HL-60 (cell line): Measurements from ENCODE around the gene NTF3.

Experiments used
- DNase-seq, 2 experiments: peaks; one replicate each; pipeline ENCODE4 v3.0.0-alpha.2; 2010 to 2020; ENCODE audit warnings: low read depth in 1 of 2, low spot score in 1 of 2
- H3K27ac ChIP-seq: fragments of 250-450 bp; sonication (Bioruptor Pico); replicated peaks from 2 replicates; pipeline ENCODE4 v1.5.1; 2020; ENCODE audit warnings: mild to moderate bottlenecking, moderate library complexity
- H3K27me3 ChIP-seq: fragments of 250-450 bp; sonication (Bioruptor Pico); 2 replicates; pipeline ENCODE4 v1.5.1; 2021; ENCODE audit warnings: mild to moderate bottlenecking, moderate library complexity; ENCODE audit not compliant: insufficient read depth, poor library complexity, severe bottlenecking
- H3K4me3 ChIP-seq: replicated peaks from 2 replicates; pipeline ENCODE4 v1.5.1; 2011; ENCODE audit warnings: mild to moderate bottlenecking, control low read depth, low read length; ENCODE audit not compliant: insufficient read depth
- GABPA ChIP-seq: IDR thresholded peaks from 2 replicates; pipeline ENCODE4 v1.6.1; 2012; ENCODE audit warnings: low read depth
- POLR2AphosphoS5 ChIP-seq: IDR thresholded peaks from 2 replicates; pipeline ENCODE4 v1.6.1; 2012; ENCODE audit warnings: low read depth
- SPI1 ChIP-seq: IDR thresholded peaks from 2 replicates; pipeline ENCODE4 v1.6.1; 2012; ENCODE audit warnings: low read depth, mild to moderate bottlenecking, borderline replicate concordance
- TF ChIP-seq, protein P1 (sequence below): IDR thresholded peaks from 2 replicates; pipeline ENCODE4 v1.6.1; 2012; ENCODE audit warnings: low read depth; ENCODE audit not compliant: insufficient replicate concordance
- TF ChIP-seq, protein P2 (sequence below): IDR thresholded peaks from one replicate; pipeline ENCODE4 v1.5.1; 2011; ENCODE audit warnings: low read length, control low read depth, inconsistent platforms; ENCODE audit not compliant: insufficient read depth

NTF3 gene

DNA sequence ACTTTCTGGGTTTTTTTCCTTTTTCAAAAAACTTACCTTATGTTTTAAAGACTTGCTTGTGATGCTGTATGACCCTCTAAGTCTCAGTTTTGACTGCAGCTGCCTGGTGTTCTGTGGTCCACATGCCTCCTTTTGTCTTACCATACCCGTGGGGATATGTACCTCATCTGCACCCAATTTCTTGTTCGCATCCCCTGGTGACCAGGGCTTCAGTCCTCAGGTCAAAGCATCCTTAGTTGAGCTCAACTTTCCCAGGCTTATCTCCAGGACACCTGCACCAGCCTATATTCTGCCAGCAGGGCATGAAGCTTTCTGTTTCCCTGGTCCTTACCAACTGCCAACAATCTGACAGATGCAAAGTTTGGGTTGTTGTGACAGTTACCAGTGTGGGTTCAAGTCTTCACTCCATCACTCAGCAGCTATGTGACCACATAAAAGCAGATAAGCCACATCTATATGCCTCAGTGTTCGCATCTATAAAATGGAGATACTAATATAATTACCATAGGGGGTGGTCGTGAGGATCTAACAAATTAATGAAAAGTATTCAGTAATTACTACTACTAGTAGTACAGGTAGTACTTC lies 94.0 kb downstream of the NTF3 start:
- H3K4me3 ChIP-seq = no peak overlapping the region
- DNase-seq = no peak
- no peak overlapping the region for H3K27ac ChIP-seq
- peaks cover 2% of the 10 kb centered on the region for H3K27me3 ChIP-seq
- no peak for TF ChIP-seq GABPA
- no peak for TF ChIP-seq POLR2AphosphoS5
- TF ChIP-seq, protein P1, sequence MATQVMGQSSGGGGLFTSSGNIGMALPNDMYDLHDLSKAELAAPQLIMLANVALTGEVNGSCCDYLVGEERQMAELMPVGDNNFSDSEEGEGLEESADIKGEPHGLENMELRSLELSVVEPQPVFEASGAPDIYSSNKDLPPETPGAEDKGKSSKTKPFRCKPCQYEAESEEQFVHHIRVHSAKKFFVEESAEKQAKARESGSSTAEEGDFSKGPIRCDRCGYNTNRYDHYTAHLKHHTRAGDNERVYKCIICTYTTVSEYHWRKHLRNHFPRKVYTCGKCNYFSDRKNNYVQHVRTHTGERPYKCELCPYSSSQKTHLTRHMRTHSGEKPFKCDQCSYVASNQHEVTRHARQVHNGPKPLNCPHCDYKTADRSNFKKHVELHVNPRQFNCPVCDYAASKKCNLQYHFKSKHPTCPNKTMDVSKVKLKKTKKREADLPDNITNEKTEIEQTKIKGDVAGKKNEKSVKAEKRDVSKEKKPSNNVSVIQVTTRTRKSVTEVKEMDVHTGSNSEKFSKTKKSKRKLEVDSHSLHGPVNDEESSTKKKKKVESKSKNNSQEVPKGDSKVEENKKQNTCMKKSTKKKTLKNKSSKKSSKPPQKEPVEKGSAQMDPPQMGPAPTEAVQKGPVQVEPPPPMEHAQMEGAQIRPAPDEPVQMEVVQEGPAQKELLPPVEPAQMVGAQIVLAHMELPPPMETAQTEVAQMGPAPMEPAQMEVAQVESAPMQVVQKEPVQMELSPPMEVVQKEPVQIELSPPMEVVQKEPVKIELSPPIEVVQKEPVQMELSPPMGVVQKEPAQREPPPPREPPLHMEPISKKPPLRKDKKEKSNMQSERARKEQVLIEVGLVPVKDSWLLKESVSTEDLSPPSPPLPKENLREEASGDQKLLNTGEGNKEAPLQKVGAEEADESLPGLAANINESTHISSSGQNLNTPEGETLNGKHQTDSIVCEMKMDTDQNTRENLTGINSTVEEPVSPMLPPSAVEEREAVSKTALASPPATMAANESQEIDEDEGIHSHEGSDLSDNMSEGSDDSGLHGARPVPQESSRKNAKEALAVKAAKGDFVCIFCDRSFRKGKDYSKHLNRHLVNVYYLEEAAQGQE = no peak
- no peak for TF ChIP-seq SPI1
- TF ChIP-seq, protein P2, sequence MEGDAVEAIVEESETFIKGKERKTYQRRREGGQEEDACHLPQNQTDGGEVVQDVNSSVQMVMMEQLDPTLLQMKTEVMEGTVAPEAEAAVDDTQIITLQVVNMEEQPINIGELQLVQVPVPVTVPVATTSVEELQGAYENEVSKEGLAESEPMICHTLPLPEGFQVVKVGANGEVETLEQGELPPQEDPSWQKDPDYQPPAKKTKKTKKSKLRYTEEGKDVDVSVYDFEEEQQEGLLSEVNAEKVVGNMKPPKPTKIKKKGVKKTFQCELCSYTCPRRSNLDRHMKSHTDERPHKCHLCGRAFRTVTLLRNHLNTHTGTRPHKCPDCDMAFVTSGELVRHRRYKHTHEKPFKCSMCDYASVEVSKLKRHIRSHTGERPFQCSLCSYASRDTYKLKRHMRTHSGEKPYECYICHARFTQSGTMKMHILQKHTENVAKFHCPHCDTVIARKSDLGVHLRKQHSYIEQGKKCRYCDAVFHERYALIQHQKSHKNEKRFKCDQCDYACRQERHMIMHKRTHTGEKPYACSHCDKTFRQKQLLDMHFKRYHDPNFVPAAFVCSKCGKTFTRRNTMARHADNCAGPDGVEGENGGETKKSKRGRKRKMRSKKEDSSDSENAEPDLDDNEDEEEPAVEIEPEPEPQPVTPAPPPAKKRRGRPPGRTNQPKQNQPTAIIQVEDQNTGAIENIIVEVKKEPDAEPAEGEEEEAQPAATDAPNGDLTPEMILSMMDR = no peak

DNA sequence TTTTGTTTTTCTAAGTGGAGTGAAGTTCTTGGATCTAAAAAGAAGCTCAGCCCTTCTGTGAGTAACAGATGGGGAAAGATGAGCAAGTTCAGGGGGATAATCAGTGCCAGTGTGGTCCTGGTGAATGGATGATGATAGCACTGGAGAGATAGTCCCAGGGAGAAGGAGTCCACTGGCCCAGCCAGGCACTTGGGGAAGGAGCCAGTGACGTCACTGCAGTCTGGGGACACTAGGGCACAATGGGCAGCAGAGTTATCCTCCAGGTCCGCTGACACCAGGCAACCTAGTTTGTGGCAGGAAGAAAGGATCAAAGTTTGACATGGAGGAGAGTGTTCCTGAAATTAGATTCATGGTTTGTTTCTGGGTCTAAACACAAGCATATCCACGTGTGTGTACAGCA lies 101.5 kb downstream of the NTF3 start:
- Histone ChIP-seq H3K27me3 (peaks cover 2% of the 10 kb centered on the region), H3K27ac (no peak overlapping the region), H3K4me3 (no peak overlapping the region)
- DNase-seq = no peak
- TF ChIP-seq SPI1 (no peak), POLR2AphosphoS5 (no peak), GABPA (no peak)
- TF ChIP-seq, protein P1 = no peak
- TF ChIP-seq, protein P2 = no peak

DNA sequence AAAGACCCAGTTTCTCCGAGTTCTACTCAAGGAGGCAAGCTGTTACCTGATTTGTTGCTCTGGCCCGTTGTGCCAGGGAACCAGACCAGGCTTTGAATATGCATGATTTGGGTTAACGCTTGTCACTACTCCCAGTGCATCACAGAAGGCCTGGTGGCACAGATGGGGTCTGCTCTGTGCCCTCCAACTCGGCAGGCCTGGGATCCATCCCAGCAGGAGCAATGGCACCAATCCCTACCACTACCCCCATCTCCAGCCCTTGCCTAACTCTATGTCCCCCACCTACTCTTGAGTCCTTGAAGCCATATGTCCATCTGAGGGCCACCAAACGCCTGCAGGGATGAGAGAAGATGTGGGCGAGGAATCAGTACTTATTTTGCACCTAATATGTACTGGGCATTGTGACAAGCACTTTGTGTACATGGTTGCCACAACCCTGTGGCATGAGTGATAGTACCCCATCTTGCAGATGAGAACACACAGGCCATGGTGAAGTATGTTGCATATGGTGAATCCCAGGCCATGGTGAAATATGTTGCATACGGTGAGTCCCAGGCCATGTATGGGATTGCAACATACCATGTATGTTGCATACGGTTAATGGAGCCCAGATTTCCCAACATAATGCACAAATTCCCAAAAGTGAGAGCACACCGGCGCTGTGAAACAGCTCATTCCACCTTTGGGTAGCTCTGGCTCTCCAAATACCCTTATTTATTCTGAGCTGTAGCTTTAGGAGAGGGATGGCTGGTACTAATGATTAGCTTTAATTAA lies 102.7 kb downstream of the NTF3 start:
- Histone ChIP-seq H3K27me3 (peaks cover 2% of the 10 kb centered on the region), H3K27ac (no peak overlapping the region), H3K4me3 (no peak overlapping the region)
- no peak for DNase-seq
- TF ChIP-seq, protein P1 = no peak
- no peak for TF ChIP-seq SPI1
- no peak for TF ChIP-seq POLR2AphosphoS5
- TF ChIP-seq, protein P2 = no peak
- no peak for TF ChIP-seq GABPA
